Activated CD8-positive, alpha-beta memory T cell treated with anti-CD3 and anti-CD28 coated beads for 48 hours (primary cell): ENCODE data around the gene MISP.

Experiments
- DNase-seq, 3 experiments: peaks; one replicate each; pipeline ENCODE4 v3.0.0-alpha.2; 2020; ENCODE audit warnings: low read depth in 2 of 3, low spot score in 2 of 3

MISP gene

GRCh38 chr19:771332-771785 is 20.4 kb downstream of the MISP start:
- DNase-seq: no peak

GRCh38 chr19:772063-772462 is 21.2 kb downstream of the MISP start:
- no peak for DNase-seq

- no peak for DNase-seq
These were observed 22.0 kb downstream of the MISP start for GRCh38 chr19:772730-773436.

GRCh38 chr19:776549-776948 is 25.6 kb downstream of the MISP start:
- no peak for DNase-seq

- no peak for DNase-seq
These were observed 28.2 kb downstream of the MISP start for GRCh38 chr19:778910-779653.

- DNase-seq: no peak
These were observed 30.0 kb downstream of the MISP start for GRCh38 chr19:780935-781334.

GRCh38 chr19:781800-782184 is 30.9 kb downstream of the MISP start:
- no peak for DNase-seq

- DNase-seq: no peak
These were observed 31.4 kb downstream of the MISP start for GRCh38 chr19:782185-782877.

- DNase-seq: no peak
These were observed 32.2 kb downstream of the MISP start for GRCh38 chr19:782878-783668.

GRCh38 chr19:784541-784940 is 33.6 kb downstream of the MISP start:
- DNase-seq: no peak

- no peak for DNase-seq
These were observed 36.6 kb downstream of the MISP start for GRCh38 chr19:787536-787935.

- no peak for DNase-seq
These were observed 37.7 kb downstream of the MISP start for GRCh38 chr19:788686-788982.

- DNase-seq: no peak
These were observed 38.2 kb downstream of the MISP start for GRCh38 chr19:788983-789700.

- DNase-seq: no peak
These were observed 38.8 kb downstream of the MISP start for GRCh38 chr19:789701-790060.

- DNase-seq: no peak
These were observed 40.2 kb downstream of the MISP start for GRCh38 chr19:791007-791566.

GRCh38 chr19:791567-792305 is 40.8 kb downstream of the MISP start:
- DNase-seq: no peak

GRCh38 chr19:792306-792885 is 41.5 kb downstream of the MISP start:
- no peak for DNase-seq

- DNase-seq: no peak
These were observed 42.9 kb downstream of the MISP start for GRCh38 chr19:793806-794205.

- no peak for DNase-seq
These were observed 44.2 kb downstream of the MISP start for GRCh38 chr19:795073-795611.
